GM18870 (cell line): Measurements from ENCODE around the gene PDCD5.

Source experiments
- ATAC-seq: cut with Tn5 transposase; IDR thresholded peaks from one replicate; pipeline ENCODE4 v1.9.1; 2021; ENCODE audit warnings: moderate library complexity; ENCODE audit not compliant: unreplicated experiment

PDCD5 gene

GRCh38 chr19:32630338-32630737 is 49.3 kb downstream of the PDCD5 start:
- ATAC-seq, result no peak

GRCh38 chr19:32631381-32631780 is 50.4 kb downstream of the PDCD5 start:
- no peak for ATAC-seq
